Rectal smooth muscle tissue (tissue), 1 donor: ENCODE measurements around the gene KIF19.
A peak's percentile ranks its signal among the peaks of the same experiment; 100 is the strongest.

Experiments
- H3K27ac ChIP-seq: one replicate; pipeline ENCODE4 v1.7.0; 2013; ENCODE audit warnings: low read depth, low read length, inconsistent platforms
- H3K27me3 ChIP-seq: one replicate; pipeline ENCODE4 v1.7.0; 2013; ENCODE audit warnings: low read length; ENCODE audit not compliant: control insufficient read depth, insufficient read depth
- H3K36me3 ChIP-seq: one replicate; pipeline ENCODE4 v1.7.0; 2013; ENCODE audit warnings: low read length; ENCODE audit not compliant: control insufficient read depth, insufficient read depth
- H3K4me1 ChIP-seq: one replicate; pipeline ENCODE4 v1.7.0; 2013; ENCODE audit warnings: low read length; ENCODE audit not compliant: control insufficient read depth, insufficient read depth
- H3K4me3 ChIP-seq: one replicate; pipeline ENCODE4 v1.7.0; 2013; ENCODE audit warnings: low read length
- H3K9ac ChIP-seq: one replicate; pipeline ENCODE4 v1.7.0; 2013; ENCODE audit warnings: low read length

KIF19 gene

DNA sequence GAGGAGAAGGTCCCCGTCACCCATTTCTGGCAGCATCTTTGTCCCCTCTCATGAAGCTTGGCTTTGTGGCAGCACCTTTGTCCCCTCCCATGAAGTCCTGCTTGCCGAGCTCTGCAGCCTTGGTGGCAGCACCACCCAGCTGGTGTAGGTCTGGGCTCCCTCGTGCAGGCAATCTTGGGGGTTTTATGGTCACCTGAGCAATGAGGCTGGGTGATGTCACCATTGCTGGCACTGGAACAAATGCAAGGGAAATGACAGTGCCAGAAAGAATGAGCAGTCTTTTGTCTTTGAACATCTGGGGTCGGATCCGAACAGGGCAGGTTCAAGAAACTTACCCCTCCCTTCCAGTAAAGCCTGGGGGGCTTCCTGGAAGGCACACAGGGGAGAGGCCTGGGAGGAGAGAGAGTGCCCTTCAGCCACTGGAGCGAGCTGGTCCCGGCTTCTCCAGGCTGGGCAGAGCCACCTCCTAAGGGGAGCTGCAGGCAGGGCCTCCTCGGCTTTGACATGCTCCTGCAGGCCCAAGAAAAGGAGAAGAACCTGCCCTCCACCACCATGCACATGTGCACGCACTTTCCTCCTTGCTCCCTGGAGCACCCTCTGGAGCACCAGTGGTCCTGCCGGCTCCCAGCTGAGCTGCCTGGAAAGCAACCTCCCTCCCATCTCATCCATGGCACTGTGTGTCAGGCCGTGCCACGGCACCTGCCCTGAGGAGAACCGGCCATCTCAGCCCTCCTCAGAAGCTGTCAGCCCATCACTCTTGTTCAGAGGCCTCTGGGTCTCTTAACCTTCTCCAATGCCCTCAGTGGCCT is 19.6 kb downstream of the KIF19 start:
- no peak overlapping the region for H3K9ac ChIP-seq
- H3K4me1 ChIP-seq, result no peaks in the 10 kb centered on the region
- H3K27ac ChIP-seq, result no peak overlapping the region
- no peaks in the 10 kb centered on the region for H3K36me3 ChIP-seq
- peaks cover 2% of the 10 kb centered on the region for H3K27me3 ChIP-seq
- H3K4me3 ChIP-seq, result no peak overlapping the region

DNA sequence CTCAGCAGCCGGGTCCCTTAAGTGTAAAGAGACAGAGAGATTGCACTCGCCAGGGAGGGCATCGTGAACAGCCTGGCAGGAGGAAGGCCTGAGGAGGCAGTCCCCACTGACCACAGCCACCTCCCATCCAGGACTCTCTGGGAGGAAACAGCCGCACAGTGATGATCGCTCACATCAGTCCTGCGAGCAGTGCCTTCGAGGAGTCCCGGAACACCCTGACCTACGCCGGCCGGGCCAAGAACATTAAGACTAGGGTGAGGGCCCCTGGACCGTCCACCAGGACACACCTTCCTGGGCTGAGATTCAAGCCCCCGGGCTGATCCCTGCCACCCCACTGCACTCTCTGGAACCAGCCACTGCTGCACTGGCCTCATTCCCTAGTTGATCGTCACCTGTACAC is 21.6 kb downstream of the KIF19 start:
- H3K9ac ChIP-seq, result no peak overlapping the region
- H3K4me3 ChIP-seq, result no peak overlapping the region
- H3K27me3 ChIP-seq, result peaks cover 9% of the 10 kb centered on the region
- H3K4me1 ChIP-seq, result no peaks in the 10 kb centered on the region
- H3K36me3 ChIP-seq, result no peaks in the 10 kb centered on the region
- H3K27ac ChIP-seq, result no peak overlapping the region

GRCh38 chr17:74349120-74349519 is 23.1 kb downstream of the KIF19 start:
- H3K9ac ChIP-seq, result no peak overlapping the region
- no peaks in the 10 kb centered on the region for H3K36me3 ChIP-seq
- H3K27ac ChIP-seq, result no peak overlapping the region
- peaks cover 13% of the 10 kb centered on the region for H3K27me3 ChIP-seq
- H3K4me1 ChIP-seq, result no peaks in the 10 kb centered on the region
- H3K4me3 ChIP-seq, result no peak overlapping the region

- no peak overlapping the region for H3K27ac ChIP-seq
- peaks cover 20% of the 10 kb centered on the region for H3K27me3 ChIP-seq
- no peak overlapping the region for H3K9ac ChIP-seq
Measured at GRCh38 chr17:74350486-74350885, 24.5 kb downstream of the KIF19 start.

DNA sequence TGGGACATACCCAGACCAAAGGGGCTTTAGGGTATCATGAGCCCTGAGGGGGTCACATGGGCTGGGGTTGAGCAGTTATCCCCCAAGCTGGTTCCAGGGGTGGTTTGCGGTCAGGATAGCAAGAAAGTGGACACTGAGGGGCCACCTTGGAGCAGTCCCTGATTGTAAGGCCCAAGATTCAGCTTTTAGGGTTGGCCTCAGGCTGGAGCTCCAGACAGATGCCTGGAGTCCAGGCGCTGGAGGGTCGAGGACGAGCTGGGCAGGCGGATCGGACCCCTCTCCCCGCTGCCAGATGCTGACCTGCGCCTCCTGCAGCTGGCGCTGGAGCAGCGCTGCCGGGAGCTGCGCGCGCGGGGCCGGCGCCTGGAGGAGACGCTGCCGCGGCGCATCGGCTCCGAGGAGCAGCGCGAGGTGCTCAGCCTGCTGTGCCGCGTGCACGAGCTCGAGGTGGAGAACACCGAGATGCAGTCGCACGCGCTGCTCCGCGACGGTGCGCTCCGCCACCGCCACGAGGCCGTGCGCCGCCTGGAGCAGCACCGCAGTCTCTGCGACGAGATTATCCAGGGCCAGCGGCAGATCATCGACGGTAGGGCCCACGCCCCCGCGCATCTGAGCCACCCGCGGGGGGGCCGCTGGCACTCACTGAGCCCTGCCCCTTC is 25.7 kb downstream of the KIF19 start:
- no peaks in the 10 kb centered on the region for H3K36me3 ChIP-seq
- H3K4me1 ChIP-seq, result no peaks in the 10 kb centered on the region
- no peak overlapping the region for H3K27ac ChIP-seq
- no peak overlapping the region for H3K9ac ChIP-seq
- peaks cover 30% of the 10 kb centered on the region for H3K27me3 ChIP-seq
- no peak overlapping the region for H3K4me3 ChIP-seq

More at GRCh38 chr17:74350486-74350885, 24.5 kb downstream of the KIF19 start:
- Histone ChIP-seq H3K4me1 (no peaks in the 10 kb centered on the region), H3K4me3 (no peak overlapping the region), H3K36me3 (no peaks in the 10 kb centered on the region)

DNA sequence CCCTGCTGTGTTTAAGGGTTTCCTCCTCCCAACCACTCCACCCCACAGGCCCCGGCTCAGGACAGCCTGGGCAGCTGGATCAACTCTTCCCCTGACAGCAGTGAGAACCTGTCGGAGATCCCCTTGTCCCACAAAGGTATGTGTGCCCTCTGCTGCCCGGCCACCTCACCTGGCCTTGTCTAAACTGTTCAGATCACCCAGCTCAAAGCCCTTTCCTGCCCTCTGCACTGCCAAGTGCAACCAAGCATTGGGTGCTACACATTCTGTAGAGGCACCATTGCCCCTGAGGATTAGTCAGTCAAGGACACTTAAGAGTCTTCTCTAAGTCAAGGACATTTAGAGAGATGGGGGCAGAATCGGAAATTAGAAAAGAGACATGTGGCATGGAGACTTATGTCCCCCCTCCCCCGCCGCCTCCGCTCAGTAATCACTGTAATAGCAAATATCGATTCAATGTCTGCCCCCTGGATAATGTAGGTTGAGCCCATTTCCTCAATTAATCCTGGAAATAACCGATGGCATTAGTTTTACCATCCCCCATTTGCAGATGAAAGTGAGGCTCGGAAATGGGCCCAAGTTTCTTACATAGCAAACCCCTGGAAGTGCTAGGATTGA is 27.5 kb downstream of the KIF19 start:
- peaks cover 45% of the 10 kb centered on the region for H3K27me3 ChIP-seq
- H3K27ac ChIP-seq, result no peak overlapping the region
- H3K9ac ChIP-seq, result no peak overlapping the region

GRCh38 chr17:74354123-74354522 is 28.1 kb downstream of the KIF19 start:
- Histone ChIP-seq H3K4me3 (no peak overlapping the region), H3K9ac (no peak overlapping the region), H3K4me1 (no peaks in the 10 kb centered on the region), H3K27ac (no peak overlapping the region), H3K27me3 (peaks cover 50% of the 10 kb centered on the region), H3K36me3 (no peaks in the 10 kb centered on the region)

More for the DNA sequence above, 27.5 kb downstream of the KIF19 start:
- Histone ChIP-seq H3K4me1 (no peaks in the 10 kb centered on the region), H3K36me3 (no peaks in the 10 kb centered on the region), H3K4me3 (no peak overlapping the region)

GRCh38 chr17:74354561-74354960 is 28.5 kb downstream of the KIF19 start:
- Histone ChIP-seq H3K27ac (no peak overlapping the region), H3K4me1 (no peaks in the 10 kb centered on the region), H3K9ac (no peak overlapping the region), H3K36me3 (no peaks in the 10 kb centered on the region), H3K27me3 (peaks cover 50% of the 10 kb centered on the region), H3K4me3 (no peak overlapping the region)

GRCh38 chr17:74355065-74355464 is 29.0 kb downstream of the KIF19 start:
- Histone ChIP-seq H3K36me3 (no peaks in the 10 kb centered on the region), H3K9ac (no peak overlapping the region), H3K27me3 (peaks cover 50% of the 10 kb centered on the region), H3K4me1 (no peaks in the 10 kb centered on the region), H3K4me3 (no peak overlapping the region), H3K27ac (no peak overlapping the region)

DNA sequence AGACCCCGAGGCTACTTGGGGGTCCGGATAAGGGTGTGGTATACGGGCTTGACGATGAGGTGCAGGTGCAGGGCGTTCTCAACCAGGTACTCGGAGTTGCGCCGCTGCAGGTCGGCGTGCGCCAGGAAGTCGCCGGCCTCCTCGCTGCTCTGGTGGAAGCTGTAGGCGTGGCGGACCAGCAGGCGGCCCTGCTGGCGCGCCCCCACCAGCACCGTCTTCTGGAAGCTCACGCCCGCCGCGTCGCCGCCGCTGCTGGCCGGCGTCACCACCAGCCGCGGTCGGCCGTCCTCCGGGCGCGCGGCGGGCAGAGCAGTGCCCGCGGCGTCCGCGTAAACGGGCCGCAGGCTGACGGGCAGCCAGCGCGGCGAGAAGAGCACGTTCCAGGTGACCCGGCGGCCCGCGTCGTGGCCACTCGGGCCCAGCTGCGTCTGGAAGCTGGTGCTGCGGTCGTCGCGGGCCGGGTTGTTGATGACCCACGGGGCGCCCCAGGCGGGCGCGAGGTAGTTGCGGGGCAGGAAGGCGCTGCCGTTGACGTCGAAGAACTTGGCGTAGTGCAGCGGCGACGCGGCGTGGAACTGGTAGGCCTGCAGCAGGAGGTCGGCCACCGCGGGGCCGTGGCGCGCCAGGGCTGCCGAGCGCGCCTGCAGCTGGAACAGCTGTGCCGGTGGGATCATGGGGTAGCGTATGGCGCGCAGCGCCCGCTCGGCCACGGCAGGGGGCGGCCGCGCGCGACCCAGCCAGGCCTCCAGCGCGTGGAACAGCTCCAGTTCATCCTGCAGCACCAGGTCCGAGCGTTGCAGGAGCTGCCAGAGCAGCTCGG is 30.8 kb downstream of the KIF19 start:
- H3K4me3 ChIP-seq, result peak overlapping the region; percentile 32
- peaks cover 61% of the 10 kb centered on the region for H3K27me3 ChIP-seq
- no peak overlapping the region for H3K9ac ChIP-seq
- no peaks in the 10 kb centered on the region for H3K4me1 ChIP-seq
- no peak overlapping the region for H3K27ac ChIP-seq
- no peaks in the 10 kb centered on the region for H3K36me3 ChIP-seq

GRCh38 chr17:74357466-74357809 is 31.4 kb downstream of the KIF19 start:
- H3K4me1 ChIP-seq, result no peaks in the 10 kb centered on the region
- no peak overlapping the region for H3K4me3 ChIP-seq
- H3K9ac ChIP-seq, result no peak overlapping the region
- H3K27me3 ChIP-seq, result peaks cover 62% of the 10 kb centered on the region
- H3K27ac ChIP-seq, result no peak overlapping the region
- no peaks in the 10 kb centered on the region for H3K36me3 ChIP-seq

DNA sequence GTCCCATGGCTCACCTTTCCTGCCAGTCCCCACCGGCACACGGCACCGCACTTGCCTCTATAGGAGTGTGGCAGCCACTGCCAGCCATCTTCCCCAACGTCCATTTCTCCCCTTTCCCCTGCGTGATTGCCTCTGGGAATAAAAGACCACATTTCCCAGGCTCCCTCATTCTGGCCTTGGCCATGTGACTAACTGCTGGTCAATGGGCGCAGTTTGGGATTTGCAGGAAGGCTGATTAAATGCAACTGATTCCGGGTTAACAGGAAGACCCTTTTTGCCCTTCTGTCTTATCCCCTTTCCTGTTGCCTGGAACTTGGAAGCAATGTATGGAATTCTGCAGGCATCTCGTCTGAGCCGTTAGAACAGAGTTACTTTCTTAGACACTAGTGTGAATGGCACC is 32.7 kb downstream of the KIF19 start:
- Histone ChIP-seq H3K4me1 (no peaks in the 10 kb centered on the region), H3K9ac (no peak overlapping the region), H3K27ac (no peak overlapping the region), H3K36me3 (no peaks in the 10 kb centered on the region), H3K4me3 (no peak overlapping the region), H3K27me3 (peaks cover 54% of the 10 kb centered on the region)
